HEK293T (cell line): ENCODE measurements around the gene RUBCNL.

Experiments used
- ARNT ChIP-seq: fragments of 450-650 bp; IDR thresholded peaks from 2 replicates; pipeline ENCODE4 v1.6.1; 2017; ENCODE audit warnings: mild to moderate bottlenecking
- BHLHE40 ChIP-seq: fragments of 450-650 bp; IDR thresholded peaks from 2 replicates; pipeline ENCODE4 v1.6.1; 2016; ENCODE audit warnings: mild to moderate bottlenecking, moderate library complexity, borderline replicate concordance
- ELF4 ChIP-seq: fragments of 450-650 bp; IDR thresholded peaks from 2 replicates; pipeline ENCODE4 v1.6.1; 2017; ENCODE audit warnings: antibody characterized with exemption
- FOXK2 ChIP-seq: fragments of 450-650 bp; IDR thresholded peaks from 2 replicates; pipeline ENCODE4 v1.6.1; 2016; ENCODE audit warnings: mild to moderate bottlenecking
- FOXM1 ChIP-seq: fragments of 450-650 bp; IDR thresholded peaks from 2 replicates; pipeline ENCODE4 v1.6.1; 2017; ENCODE audit warnings: mild to moderate bottlenecking, borderline replicate concordance
- HDGF ChIP-seq: fragments of 450-650 bp; IDR thresholded peaks from 2 replicates; pipeline ENCODE4 v1.6.1; 2017; ENCODE audit warnings: antibody characterized with exemption, borderline replicate concordance
- L3MBTL2 ChIP-seq: fragments of 450-650 bp; conservative IDR thresholded peaks from 2 replicates; pipeline ENCODE4 v1.6.1; 2016; ENCODE audit warnings: mild to moderate bottlenecking
- NFRKB ChIP-seq: fragments of 450-650 bp; IDR thresholded peaks from 2 replicates; pipeline ENCODE4 v1.6.1; 2016; ENCODE audit warnings: mild to moderate bottlenecking, moderate library complexity
- SP1 ChIP-seq: fragments of 450-650 bp; IDR thresholded peaks from 2 replicates; pipeline ENCODE4 v1.6.1; 2017
- SUZ12 ChIP-seq: fragments of 450-650 bp; IDR thresholded peaks from 2 replicates; pipeline ENCODE4 v1.6.1; 2016; ENCODE audit warnings: mild to moderate bottlenecking
- TARDBP ChIP-seq: fragments of 450-650 bp; IDR thresholded peaks from 2 replicates; pipeline ENCODE4 v1.6.1; 2016

- no peak for TF ChIP-seq SUZ12
- no peak for TF ChIP-seq L3MBTL2
- no peak for TF ChIP-seq FOXK2
- no peak for TF ChIP-seq NFRKB
- no peak for TF ChIP-seq ELF4
- no peak for TF ChIP-seq HDGF
- TF ChIP-seq TARDBP = no peak
- TF ChIP-seq SP1 = no peak
- TF ChIP-seq FOXM1 = no peak
- TF ChIP-seq BHLHE40 = no peak
- no peak for TF ChIP-seq ARNT
Observed at GRCh38 chr13:46317120-46317519, 69.9 kb downstream of the RUBCNL start.
